ENCODE measurements around the gene TEX26. TPM values are rescaled to one million over a fixed set of nuclear protein-coding genes. Genes with fewer than 3 reads are reported as not detected.

The TEX26 gene
- total RNA-seq: not detected
- polyA plus RNA-seq: not detected

GRCh38 chr13:30932481-30933353, at the start of gene TEX26:
TEX26 (plus strand) TSS chr13:30932656; CDS start chr13:30932716, 60 bp downstream.
- Histone ChIP-seq H3K36me3 (ENCODE audit: insufficient read depth, low read length) (no peaks in the 10 kb centered on the region), H3K9me3 (ENCODE audit: low read length) (no peaks in the 10 kb centered on the region), H3K27me3 (ENCODE audit: insufficient read depth, low read length, poor library complexity, severe bottlenecking) (no peaks in the 10 kb centered on the region), H3K4me3 (ENCODE audit: low read length) (no peak within 1 kb of the TSS), H3K4me1 (ENCODE audit: insufficient read depth, low read length) (no peaks in the 10 kb centered on the region), H3K27ac (ENCODE audit: low read depth, low read length) (no peak within 1 kb of the TSS)
- Mint-ChIP-seq H3K9me3 (peaks cover 2 to 7% (median 4%) of the 10 kb centered on the region in 5 donors), H3K4me3 (no peak within 1 kb of the TSS), H3K36me3 (no peaks in the 10 kb centered on the region), H3K4me1 (no peaks in the 10 kb centered on the region), H3K27ac (no peak within 1 kb of the TSS), H3K27me3 (peaks cover 17 to 67% of the 10 kb centered on the region in 2 donors)
- CTCF ChIA-PET: no interaction called here
- DNase-seq: no peak
- POLR2A ChIA-PET: no interaction called here

DNA sequence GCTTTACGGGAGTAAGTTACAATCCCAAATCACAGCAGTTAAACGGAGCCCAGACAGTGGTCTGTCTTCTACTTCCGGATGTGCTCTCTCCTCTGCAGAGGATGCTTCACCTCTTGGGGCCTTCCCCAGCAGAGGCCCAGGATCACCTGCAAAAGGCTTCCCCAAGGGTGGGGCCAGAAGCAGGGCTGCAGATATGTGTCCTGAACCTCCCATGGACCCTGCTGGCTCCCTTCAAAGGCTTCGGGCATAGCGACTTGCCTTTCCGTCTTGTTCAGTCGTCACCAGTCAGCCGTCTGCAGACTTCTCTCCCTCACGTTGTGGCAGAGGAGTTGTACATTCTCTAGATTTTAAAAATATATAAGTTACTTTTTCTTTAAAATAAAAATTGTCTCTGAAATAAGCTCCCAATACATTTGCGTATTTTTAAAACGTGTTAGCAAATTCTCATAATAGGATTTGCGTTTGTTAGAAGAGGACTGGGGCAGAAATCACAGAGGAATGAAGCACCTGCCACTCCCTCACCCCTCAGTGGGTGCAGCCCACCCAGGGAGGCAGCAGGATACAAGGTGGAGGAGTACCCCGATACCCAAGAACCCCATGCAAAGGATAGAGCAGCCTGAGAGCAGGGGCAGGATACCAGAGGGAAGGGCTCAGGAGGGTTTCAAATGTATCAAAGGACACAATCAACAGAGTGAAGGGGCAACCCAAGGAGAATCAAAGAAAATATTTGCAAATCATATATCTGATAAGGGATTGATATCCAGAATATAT, 49.3 kb upstream of the TEX26 start:
- DNase-seq: no peak
- POLR2A ChIA-PET: no interaction called here
- H3K9me3 ChIP-seq (ENCODE audit: low read length): no peaks in the 10 kb centered on the region
- Mint-ChIP-seq H3K4me3 (no peak overlapping the region), H3K36me3 (peaks cover 0 to 19% (median 0%) of the 10 kb centered on the region in 3 donors), H3K27ac (peak overlapping the region in 1 of 8 donors; percentile 91), H3K27me3 (peaks cover 8 to 32% of the 10 kb centered on the region in 2 donors), H3K9me3 (peaks cover 0 to 11% (median 8%) of the 10 kb centered on the region in 5 donors), H3K4me1 (no peaks in the 10 kb centered on the region)
- H3K4me1 ChIP-seq (ENCODE audit: insufficient read depth, low read length): no peaks in the 10 kb centered on the region
- no peaks in the 10 kb centered on the region for H3K36me3 ChIP-seq (ENCODE audit: insufficient read depth, low read length)
- no peak overlapping the region for H3K27ac ChIP-seq (ENCODE audit: low read depth, low read length)
- no peak overlapping the region for H3K4me3 ChIP-seq (ENCODE audit: low read length)
- CTCF ChIA-PET: no interaction called here
- no peaks in the 10 kb centered on the region for H3K27me3 ChIP-seq (ENCODE audit: insufficient read depth, low read length, poor library complexity, severe bottlenecking)

GRCh38 chr13:30884543-30884942, 47.9 kb upstream of the TEX26 start:
- Mint-ChIP-seq H3K9me3 (peaks cover 0 to 12% (median 10%) of the 10 kb centered on the region in 5 donors), H3K27me3 (peaks cover 8 to 27% of the 10 kb centered on the region in 2 donors), H3K4me1 (no peaks in the 10 kb centered on the region), H3K4me3 (no peak overlapping the region), H3K27ac (no peak overlapping the region), H3K36me3 (peaks cover 0 to 20% (median 0%) of the 10 kb centered on the region in 3 donors)
- ChIA-PET CTCF (no interaction called here), POLR2A (no interaction called here)
- Histone ChIP-seq H3K4me1 (ENCODE audit: insufficient read depth, low read length) (no peaks in the 10 kb centered on the region), H3K27ac (ENCODE audit: low read depth, low read length) (no peak overlapping the region), H3K4me3 (ENCODE audit: low read length) (no peak overlapping the region), H3K27me3 (ENCODE audit: insufficient read depth, low read length, poor library complexity, severe bottlenecking) (no peaks in the 10 kb centered on the region), H3K36me3 (ENCODE audit: insufficient read depth, low read length) (no peaks in the 10 kb centered on the region), H3K9me3 (ENCODE audit: low read length) (no peaks in the 10 kb centered on the region)
- no peak for DNase-seq

GRCh38 chr13:30889196-30889690, 43.2 kb upstream of the TEX26 start:
- H3K4me1 Mint-ChIP-seq: no peaks in the 10 kb centered on the region

DNA sequence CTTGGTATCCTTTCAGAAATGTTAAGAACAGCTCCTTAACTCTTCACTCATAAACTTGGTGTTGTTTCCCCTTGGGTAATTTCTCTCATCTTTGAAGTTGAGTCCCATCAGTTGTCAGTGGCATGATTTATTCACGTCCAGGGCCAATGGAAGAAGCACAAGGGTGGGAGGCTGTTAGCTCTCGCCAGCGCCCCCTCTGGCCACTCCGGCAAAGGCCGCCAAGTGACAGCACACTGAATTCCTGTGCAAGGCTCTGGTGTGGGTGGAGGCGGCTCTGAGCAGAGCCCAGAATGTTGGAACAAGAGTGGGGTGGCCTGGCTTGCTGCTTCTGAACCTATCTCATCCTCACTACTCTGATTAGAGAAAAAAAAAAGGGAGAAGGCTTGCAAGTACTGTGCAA, 39.5 kb upstream of the TEX26 start:
- DNase-seq: no peak
- Mint-ChIP-seq H3K4me1 (no peaks in the 10 kb centered on the region), H3K27me3 (peaks cover 17 to 30% of the 10 kb centered on the region in 2 donors), H3K27ac (no peak overlapping the region), H3K36me3 (peaks cover 0 to 5% (median 0%) of the 10 kb centered on the region in 3 donors), H3K4me3 (no peak overlapping the region), H3K9me3 (peaks cover 0 to 4% (median 0%) of the 10 kb centered on the region in 5 donors)
- H3K4me1 ChIP-seq (ENCODE audit: insufficient read depth, low read length): no peaks in the 10 kb centered on the region
- H3K9me3 ChIP-seq (ENCODE audit: low read length): no peaks in the 10 kb centered on the region
- no peak overlapping the region for H3K27ac ChIP-seq (ENCODE audit: low read depth, low read length)
- no peak overlapping the region for H3K4me3 ChIP-seq (ENCODE audit: low read length)
- no peaks in the 10 kb centered on the region for H3K27me3 ChIP-seq (ENCODE audit: insufficient read depth, low read length, poor library complexity, severe bottlenecking)
- no peaks in the 10 kb centered on the region for H3K36me3 ChIP-seq (ENCODE audit: insufficient read depth, low read length)
- ChIA-PET POLR2A (no interaction called here), CTCF (interaction anchor here (1.1 kb wide), 1 partner anchor 12 kb away, joined by 4 read pairs; no protein-coding TSS in a partner anchor)

More at GRCh38 chr13:30889196-30889690, 43.2 kb upstream of the TEX26 start:
- Histone ChIP-seq H3K27me3 (ENCODE audit: insufficient read depth, low read length, poor library complexity, severe bottlenecking) (no peaks in the 10 kb centered on the region), H3K4me3 (ENCODE audit: low read length) (no peak overlapping the region), H3K9me3 (ENCODE audit: low read length) (no peaks in the 10 kb centered on the region), H3K4me1 (ENCODE audit: insufficient read depth, low read length) (no peaks in the 10 kb centered on the region), H3K36me3 (ENCODE audit: insufficient read depth, low read length) (no peaks in the 10 kb centered on the region), H3K27ac (ENCODE audit: low read depth, low read length) (no peak overlapping the region)
- no peak for DNase-seq
- no peak overlapping the region for H3K4me3 Mint-ChIP-seq
- peaks cover 10 to 14% of the 10 kb centered on the region in 2 donors for H3K27me3 Mint-ChIP-seq
- no peak overlapping the region for H3K27ac Mint-ChIP-seq
- peaks cover 0 to 11% (median 6%) of the 10 kb centered on the region in 5 donors for H3K9me3 Mint-ChIP-seq
- ChIA-PET POLR2A (no interaction called here), CTCF (no interaction called here)
- peaks cover 0 to 19% (median 0%) of the 10 kb centered on the region in 3 donors for H3K36me3 Mint-ChIP-seq

DNA sequence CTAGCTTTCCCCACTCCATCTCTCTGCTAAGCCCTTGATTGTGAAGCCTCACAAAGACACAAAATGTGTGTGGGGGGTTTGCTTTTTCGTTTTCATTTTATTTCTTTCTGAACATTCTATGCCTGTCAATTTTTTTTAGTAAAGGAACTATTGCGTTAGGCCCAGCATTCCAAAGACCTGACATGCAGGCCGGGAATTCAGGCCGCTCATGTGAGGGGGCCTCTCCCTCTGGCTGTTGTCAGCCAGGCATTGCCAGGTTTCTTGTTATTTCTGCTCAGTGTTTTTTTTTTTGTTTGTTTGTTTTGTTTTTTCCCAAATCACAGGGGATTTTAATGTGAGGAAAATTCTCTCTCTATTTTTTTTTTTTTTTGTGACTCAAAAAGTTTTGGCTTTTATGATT, 36.7 kb upstream of the TEX26 start:
- Histone ChIP-seq H3K4me3 (ENCODE audit: low read length) (no peak overlapping the region), H3K27ac (ENCODE audit: low read depth, low read length) (no peak overlapping the region), H3K9me3 (ENCODE audit: low read length) (no peaks in the 10 kb centered on the region), H3K27me3 (ENCODE audit: insufficient read depth, low read length, poor library complexity, severe bottlenecking) (no peaks in the 10 kb centered on the region), H3K4me1 (ENCODE audit: insufficient read depth, low read length) (no peaks in the 10 kb centered on the region), H3K36me3 (ENCODE audit: insufficient read depth, low read length) (no peaks in the 10 kb centered on the region)
- no peak overlapping the region for H3K4me3 Mint-ChIP-seq
- DNase-seq: no peak
- H3K9me3 Mint-ChIP-seq: no peaks in the 10 kb centered on the region
- H3K27ac Mint-ChIP-seq: no peak overlapping the region
- CTCF ChIA-PET: no interaction called here
- POLR2A ChIA-PET: no interaction called here
- no peaks in the 10 kb centered on the region for H3K36me3 Mint-ChIP-seq
- H3K27me3 Mint-ChIP-seq: peaks cover 25 to 51% of the 10 kb centered on the region in 2 donors
- peaks cover 0 to 6% (median 0%) of the 10 kb centered on the region in 3 donors for H3K4me1 Mint-ChIP-seq

- H3K36me3 ChIP-seq (ENCODE audit: insufficient read depth, low read length): no peaks in the 10 kb centered on the region
- CTCF ChIA-PET: no interaction called here
- H3K9me3 Mint-ChIP-seq: no peaks in the 10 kb centered on the region
- POLR2A ChIA-PET: no interaction called here
- no peak overlapping the region for H3K4me3 ChIP-seq (ENCODE audit: low read length)
- peaks cover 0 to 8% (median 0%) of the 10 kb centered on the region in 3 donors for H3K4me1 Mint-ChIP-seq
- H3K27me3 Mint-ChIP-seq: peaks cover 25 to 58% of the 10 kb centered on the region in 2 donors
- H3K27ac ChIP-seq (ENCODE audit: low read depth, low read length): no peak overlapping the region
- H3K4me1 ChIP-seq (ENCODE audit: insufficient read depth, low read length): no peaks in the 10 kb centered on the region
- no peaks in the 10 kb centered on the region for H3K36me3 Mint-ChIP-seq
- H3K9me3 ChIP-seq (ENCODE audit: low read length): no peaks in the 10 kb centered on the region
- H3K27ac Mint-ChIP-seq: no peak overlapping the region
- H3K27me3 ChIP-seq (ENCODE audit: insufficient read depth, low read length, poor library complexity, severe bottlenecking): no peaks in the 10 kb centered on the region
- no peak for DNase-seq
- H3K4me3 Mint-ChIP-seq: no peak overlapping the region
Measured at GRCh38 chr13:30898070-30898469, 34.4 kb upstream of the TEX26 start.
